ENCODE data around the gene PRKAG2. TPM values are rescaled to one million over a fixed set of nuclear protein-coding genes. Genes with fewer than 3 reads are reported as not detected.

PRKAG2 gene
- total RNA-seq, 1 experiment from 2014 or later = 10.9 TPM

DNA sequence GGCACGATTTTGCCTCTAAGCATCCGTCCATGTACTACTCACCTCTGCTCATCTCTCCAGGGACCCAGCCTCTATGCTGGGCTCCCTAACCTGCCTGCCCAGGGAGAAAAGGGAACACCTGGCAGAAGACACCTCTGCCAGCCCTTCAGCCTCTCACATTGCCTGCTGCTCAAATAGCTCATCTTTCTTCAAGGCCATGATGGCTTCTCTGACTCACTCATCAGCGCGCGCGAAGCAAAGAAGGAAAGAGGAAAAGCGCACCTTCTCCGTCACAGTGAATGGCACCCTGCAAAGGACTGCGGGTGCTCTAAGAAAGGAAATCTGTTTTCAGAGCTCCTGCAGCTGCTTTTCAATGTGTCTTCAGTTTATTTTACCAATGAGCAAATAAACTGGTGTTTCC, 174.0 kb downstream of the PRKAG2 start:
- Histone ChIP-seq H3K36me3 (no peaks in the 10 kb centered on the region), H3K27me3 (no peaks in the 10 kb centered on the region), H3K9me3 (replicated peaks) (no peaks in the 10 kb centered on the region), H3K4me1 (peaks cover 55% of the 10 kb centered on the region), H3K27ac (no peak overlapping the region), H3K4me3 (no peak overlapping the region)
- DNase-seq = no peak

DNA sequence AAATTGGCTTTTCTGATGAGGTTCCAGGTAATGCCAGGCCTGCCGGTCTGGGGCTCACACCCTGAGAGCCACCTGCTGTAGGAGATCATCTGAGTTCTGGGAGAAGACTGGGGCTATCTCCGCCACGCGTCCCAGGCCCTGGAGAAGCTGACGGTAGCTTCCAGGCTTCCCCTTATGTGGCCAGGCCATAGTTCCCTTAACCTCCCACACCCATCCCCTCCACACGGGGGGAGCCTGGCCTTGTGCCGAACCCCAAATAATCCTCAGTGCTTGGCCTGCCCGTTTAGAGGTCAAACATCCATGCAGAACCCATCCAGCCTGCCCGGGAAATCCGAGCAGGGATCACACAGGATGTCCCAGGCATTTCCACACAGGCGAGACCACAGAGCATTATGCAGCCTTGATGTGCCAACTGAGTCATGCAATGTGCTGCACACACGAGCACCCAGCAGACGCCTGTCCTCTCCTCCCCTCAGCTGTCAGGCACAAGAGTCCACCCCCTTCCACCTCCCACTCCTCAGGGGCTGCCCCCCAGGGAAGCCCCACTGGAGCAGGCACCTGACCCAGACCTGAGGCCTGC, 176.2 kb downstream of the PRKAG2 start:
- Histone ChIP-seq H3K27me3 (no peaks in the 10 kb centered on the region), H3K36me3 (no peaks in the 10 kb centered on the region), H3K4me1 (peaks cover 64% of the 10 kb centered on the region), H3K4me3 (no peak overlapping the region), H3K27ac (no peak overlapping the region), H3K9me3 (replicated peaks) (no peaks in the 10 kb centered on the region)
- peak in 1 of 2 experiments; percentile 45 for DNase-seq

DNA sequence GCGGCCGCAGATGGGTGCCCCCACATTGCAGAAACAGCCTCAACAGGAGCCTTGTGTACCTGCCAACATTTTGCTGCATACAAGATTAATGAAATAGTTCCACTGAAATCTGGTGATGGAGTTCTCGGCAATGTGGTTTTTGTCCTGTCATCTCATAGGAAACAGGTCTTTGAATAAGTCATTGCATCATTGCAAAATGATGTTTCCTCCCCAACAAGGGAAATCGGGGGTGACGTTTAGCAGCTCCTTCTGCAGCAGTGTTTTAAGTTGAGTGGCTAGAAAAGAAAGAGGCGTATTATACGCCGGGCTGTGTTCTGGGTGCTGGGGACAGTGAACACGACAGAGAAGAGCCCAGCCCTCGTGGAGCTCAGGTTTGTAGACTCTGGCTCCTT, 177.0 kb downstream of the PRKAG2 start:
- no peak overlapping the region for H3K4me3 ChIP-seq
- DNase-seq = no peak
- peaks cover 63% of the 10 kb centered on the region for H3K4me1 ChIP-seq
- H3K27ac ChIP-seq = no peak overlapping the region
- no peaks in the 10 kb centered on the region for H3K36me3 ChIP-seq
- no peaks in the 10 kb centered on the region for H3K9me3 ChIP-seq (replicated peaks)
- H3K27me3 ChIP-seq = no peaks in the 10 kb centered on the region

DNA sequence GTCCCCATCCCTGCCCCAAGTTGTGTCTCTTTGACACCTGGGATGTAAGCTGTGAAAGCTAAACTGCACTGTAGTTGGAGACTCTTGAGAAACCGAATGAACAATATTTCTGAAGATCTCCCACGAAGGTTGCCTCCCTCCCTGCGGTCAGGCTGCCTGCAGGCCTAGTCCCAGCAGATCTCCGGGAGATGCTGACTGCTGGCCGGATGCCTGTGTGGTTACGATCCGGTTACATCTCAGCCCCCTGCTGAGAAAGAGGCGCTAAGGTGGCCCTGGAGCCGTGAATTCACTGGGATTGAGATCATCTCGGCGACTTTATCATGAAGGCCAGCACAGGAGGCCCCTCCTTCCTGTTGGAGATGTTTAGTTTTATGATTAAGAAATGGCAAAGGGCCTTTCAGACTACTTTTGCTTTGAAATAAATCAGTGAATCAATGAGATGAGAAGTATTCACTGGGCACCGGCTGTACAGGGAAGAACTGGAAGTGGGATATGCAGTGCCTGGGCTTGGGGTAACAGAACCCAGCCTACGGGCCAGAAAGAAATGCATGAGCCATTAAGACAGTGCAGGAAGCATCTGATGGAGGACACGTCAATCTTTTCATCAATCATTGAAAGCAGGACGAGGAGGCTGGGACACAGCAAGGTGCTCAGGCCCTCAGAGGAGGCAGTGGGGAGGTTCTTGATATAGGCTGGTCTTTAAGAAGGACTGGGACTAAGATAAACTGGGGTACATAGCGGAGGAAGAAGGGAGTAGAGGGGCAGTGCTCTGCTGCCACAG, 177.6 kb downstream of the PRKAG2 start:
- no peaks in the 10 kb centered on the region for H3K9me3 ChIP-seq (replicated peaks)
- DNase-seq = peak; percentile 90 to 92
- H3K27ac ChIP-seq = peak overlapping the region; percentile 25; the same call in 1 of the 2 replicates
- no peaks in the 10 kb centered on the region for H3K36me3 ChIP-seq
- H3K4me1 ChIP-seq = peaks cover 60% of the 10 kb centered on the region
- no peak overlapping the region for H3K4me3 ChIP-seq
- no peaks in the 10 kb centered on the region for H3K27me3 ChIP-seq

DNA sequence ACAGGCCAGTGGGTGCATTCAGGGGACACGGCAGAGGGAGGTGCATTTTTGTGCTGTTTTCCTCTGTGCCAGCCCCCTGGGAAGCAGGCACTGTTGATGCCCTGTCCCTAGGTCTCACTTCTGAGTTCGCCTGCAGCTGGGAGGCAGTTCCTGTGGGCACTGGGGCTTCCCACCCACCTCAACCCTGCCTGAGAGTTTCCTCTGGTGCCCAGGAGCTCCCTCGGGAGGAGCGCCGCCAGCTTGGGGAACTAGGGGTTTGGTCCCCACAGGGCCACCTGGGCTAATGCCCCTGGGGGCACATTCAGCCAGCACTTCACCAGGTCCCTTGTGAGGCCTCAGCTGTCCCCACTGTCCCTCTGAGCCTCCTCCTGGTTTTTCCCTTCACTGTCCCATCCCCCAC, 179.0 kb downstream of the PRKAG2 start:
- Histone ChIP-seq H3K36me3 (no peaks in the 10 kb centered on the region), H3K27me3 (no peaks in the 10 kb centered on the region), H3K27ac (no peak overlapping the region), H3K9me3 (replicated peaks) (no peaks in the 10 kb centered on the region), H3K4me3 (no peak overlapping the region), H3K4me1 (peaks cover 60% of the 10 kb centered on the region)
- DNase-seq = no peak

DNA sequence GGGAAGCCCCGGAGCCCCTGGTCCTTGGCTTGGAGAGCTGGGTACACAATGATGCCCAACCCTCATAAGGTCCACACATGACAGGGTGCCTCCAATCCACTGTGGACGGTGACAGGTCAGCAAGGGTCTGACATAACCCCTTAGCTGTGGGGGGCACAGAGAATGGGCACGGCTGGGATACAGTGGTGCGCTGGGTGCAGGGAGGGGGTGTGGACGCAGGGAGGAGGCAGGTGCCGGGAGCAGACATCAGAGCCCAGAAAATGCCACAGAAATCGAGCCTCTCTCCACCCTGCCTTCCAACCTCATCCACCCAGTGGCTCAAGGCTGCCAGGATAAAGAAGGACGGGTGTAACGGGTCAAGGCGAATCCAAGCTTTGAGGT, 179.4 kb downstream of the PRKAG2 start:
- Histone ChIP-seq H3K9me3 (replicated peaks) (no peaks in the 10 kb centered on the region), H3K27ac (no peak overlapping the region), H3K4me1 (peaks cover 60% of the 10 kb centered on the region), H3K36me3 (no peaks in the 10 kb centered on the region), H3K27me3 (no peaks in the 10 kb centered on the region), H3K4me3 (no peak overlapping the region)
- DNase-seq = no peak

DNA sequence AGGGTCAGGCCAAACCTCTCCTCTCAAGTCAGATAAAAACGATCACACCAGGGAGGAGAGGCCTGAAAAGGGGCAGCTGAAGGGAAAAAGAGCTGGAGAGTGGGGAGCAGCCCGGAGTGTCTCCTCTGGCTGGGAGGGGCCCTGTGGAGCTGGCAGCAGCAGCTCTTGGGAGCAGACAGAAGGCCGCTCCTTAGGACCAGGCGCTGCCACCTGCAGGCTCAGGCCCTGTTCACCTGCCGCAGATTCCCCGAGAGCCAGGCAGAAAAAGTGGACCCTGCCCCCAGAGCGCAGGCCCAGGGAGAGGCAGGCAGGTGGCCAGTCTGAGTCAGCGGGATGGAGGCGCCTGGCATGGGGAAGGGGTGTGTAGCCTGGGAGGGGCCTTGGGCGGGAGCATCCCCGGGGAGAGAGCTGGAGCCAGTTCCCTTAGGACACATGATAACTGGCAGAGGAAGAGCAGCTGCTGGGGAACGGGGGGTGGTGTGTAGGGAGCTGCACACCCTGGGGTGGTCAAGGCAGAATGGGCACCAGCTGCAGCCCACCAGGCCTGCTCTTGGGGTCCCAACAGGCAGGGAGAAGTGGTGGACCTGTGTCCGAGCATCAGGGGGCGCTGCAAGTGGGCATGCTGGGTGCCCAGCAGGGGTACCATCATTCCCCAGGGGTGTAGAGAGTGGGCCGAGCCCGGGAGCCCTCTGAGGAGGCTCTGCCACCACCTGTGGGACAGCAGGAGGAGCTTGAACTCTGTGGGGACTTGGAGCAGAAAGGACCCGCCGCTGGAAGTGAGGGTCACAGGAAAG, 180.0 kb downstream of the PRKAG2 start:
- DNase-seq = peak; percentile 72 to 75
- H3K9me3 ChIP-seq (replicated peaks) = no peaks in the 10 kb centered on the region
- H3K4me1 ChIP-seq = peaks cover 60% of the 10 kb centered on the region
- no peak overlapping the region for H3K27ac ChIP-seq
- H3K36me3 ChIP-seq = no peaks in the 10 kb centered on the region
- no peaks in the 10 kb centered on the region for H3K27me3 ChIP-seq
- no peak overlapping the region for H3K4me3 ChIP-seq

DNA sequence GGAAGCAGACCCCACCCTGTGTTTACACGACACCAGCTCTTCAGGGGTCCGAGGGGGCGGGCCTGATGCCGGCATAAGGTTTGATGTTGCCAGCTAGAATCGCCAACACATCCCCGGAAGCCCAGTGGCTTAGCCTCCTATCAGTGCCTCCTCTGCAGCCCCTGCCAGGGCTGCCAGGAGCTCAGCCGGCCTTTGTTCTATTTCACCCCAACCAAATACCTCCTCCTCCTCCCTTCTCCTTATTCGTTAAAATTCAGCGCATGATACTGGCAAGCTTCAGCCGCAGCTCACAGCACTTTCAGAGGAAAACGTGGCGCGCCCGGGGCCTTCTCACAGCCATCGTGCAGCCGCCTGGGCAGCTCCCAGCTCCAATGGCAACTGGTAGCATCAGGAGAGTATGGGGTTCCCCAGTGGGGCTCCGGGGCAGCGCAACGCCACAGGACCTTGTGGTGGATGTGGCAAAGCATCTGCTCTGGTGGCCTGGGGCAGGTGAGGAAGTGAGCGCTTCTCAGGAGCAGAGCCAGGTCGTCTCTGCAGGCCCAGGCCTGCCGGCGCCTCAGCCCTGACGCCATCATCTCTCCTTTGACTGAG, 180.9 kb downstream of the PRKAG2 start:
- no peaks in the 10 kb centered on the region for H3K27me3 ChIP-seq
- no peak overlapping the region for H3K4me3 ChIP-seq
- no peaks in the 10 kb centered on the region for H3K36me3 ChIP-seq
- peaks cover 58% of the 10 kb centered on the region for H3K4me1 ChIP-seq
- no peak for DNase-seq
- H3K9me3 ChIP-seq (replicated peaks) = no peaks in the 10 kb centered on the region
- H3K27ac ChIP-seq = no peak overlapping the region

DNA sequence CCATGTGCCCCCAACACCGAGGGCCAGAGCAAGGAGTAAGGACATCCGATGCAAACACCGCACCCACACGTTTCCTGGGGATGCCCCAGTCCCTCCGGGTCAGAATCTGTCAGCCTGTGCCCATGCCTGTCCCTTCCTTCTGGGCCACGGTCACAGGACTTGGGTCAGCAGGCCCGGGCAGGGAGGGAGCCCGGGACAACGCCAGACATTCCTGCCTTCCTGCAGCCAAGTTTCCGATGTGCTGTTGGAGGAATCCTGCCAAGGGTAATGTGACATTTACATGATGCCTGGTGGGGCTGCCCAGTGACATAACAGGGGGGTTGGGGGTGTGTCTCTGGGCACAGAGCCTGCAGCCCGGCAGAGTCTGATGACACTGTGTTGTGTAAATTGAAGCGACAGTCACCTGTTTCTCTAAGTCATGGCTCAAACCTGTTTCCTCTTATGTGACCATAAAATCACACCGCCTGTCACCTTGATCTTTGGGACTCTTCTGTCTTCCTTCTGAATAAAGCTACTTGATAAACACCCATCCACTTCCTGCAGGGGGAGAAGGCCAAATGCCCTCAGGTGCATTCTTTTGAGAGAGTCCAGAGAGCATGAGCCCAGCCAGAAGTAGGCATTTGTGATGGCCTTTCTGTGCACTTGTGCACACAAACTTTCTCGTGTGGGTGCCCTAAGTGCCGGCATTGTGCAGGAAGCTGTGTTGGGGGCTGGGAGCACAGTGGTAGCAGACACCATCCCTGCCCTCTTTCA, 181.9 kb downstream of the PRKAG2 start:
- peak in 1 of 2 experiments; percentile 37 for DNase-seq
- no peak overlapping the region for H3K27ac ChIP-seq

DNA sequence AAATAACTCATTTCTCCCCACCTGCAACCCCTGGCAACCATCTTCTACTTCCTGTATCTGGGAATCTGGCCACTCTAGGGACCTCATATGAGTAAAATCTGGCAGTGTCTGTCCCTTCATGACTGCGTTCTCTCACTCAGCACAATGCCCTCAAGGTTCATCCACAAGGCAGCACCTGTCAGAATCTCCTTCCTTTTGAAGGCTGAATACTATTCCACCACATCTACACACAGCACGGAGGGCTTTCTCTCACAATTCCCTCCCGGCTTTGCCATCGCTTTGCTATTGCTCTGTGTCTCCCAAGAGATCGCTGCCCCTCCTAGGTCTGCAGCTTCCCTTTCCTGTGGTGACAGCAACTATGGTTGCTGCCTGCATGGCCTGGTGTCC, 182.5 kb downstream of the PRKAG2 start:
- H3K27ac ChIP-seq = no peak overlapping the region
- peaks cover 41% of the 10 kb centered on the region for H3K4me1 ChIP-seq
- DNase-seq = no peak
- no peaks in the 10 kb centered on the region for H3K36me3 ChIP-seq
- H3K4me3 ChIP-seq = no peak overlapping the region
- no peaks in the 10 kb centered on the region for H3K27me3 ChIP-seq
- no peaks in the 10 kb centered on the region for H3K9me3 ChIP-seq (replicated peaks)

More for the DNA sequence above, 181.9 kb downstream of the PRKAG2 start:
- Histone ChIP-seq H3K4me3 (no peak overlapping the region), H3K9me3 (replicated peaks) (no peaks in the 10 kb centered on the region), H3K27me3 (no peaks in the 10 kb centered on the region), H3K4me1 (peaks cover 47% of the 10 kb centered on the region), H3K36me3 (no peaks in the 10 kb centered on the region)

DNA sequence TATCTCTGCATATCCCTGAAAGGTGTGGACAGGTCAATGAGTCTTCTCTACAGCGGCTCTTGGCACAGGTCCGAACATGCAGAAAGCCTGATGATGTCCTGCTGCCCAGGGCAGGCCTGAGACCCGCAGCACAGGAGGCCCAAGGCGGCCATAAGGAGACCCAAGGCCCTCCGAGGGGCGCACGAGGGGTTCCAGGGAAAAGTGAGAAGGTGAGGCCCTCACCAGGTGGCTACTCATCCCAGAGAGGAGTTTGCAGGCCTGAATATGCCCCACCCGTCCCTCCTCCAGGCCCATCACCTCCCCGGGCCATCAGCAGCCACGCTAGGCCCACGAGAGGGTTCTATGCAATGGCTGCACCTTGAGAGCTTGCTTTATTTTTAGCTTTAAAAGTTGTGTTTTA, 183.8 kb downstream of the PRKAG2 start:
- Histone ChIP-seq H3K9me3 (replicated peaks) (no peaks in the 10 kb centered on the region), H3K4me3 (no peak overlapping the region), H3K36me3 (no peaks in the 10 kb centered on the region), H3K27ac (no peak overlapping the region), H3K27me3 (no peaks in the 10 kb centered on the region), H3K4me1 (peaks cover 37% of the 10 kb centered on the region)
- no peak for DNase-seq

DNA sequence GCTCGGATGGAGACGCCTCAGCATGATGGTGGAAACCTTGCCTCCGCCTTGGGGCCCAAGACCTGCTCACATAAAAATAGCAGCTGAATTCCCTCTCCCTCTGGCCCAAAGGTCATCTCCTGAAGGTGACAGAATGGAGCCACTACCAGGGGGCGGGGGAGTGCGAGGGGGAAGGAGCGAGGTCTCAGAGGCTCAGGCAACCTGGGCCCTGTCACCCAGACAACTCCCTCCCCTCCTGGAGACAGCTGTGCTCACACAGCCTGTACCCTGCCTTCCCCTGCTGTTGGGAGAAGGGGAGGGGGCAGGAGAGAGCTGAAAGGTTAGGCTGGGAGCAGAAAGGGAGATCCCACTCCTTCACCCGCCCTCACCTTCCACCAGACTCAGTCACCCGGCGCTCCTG, 184.2 kb downstream of the PRKAG2 start:
- no peak overlapping the region for H3K4me3 ChIP-seq
- no peaks in the 10 kb centered on the region for H3K27me3 ChIP-seq
- no peaks in the 10 kb centered on the region for H3K36me3 ChIP-seq
- H3K4me1 ChIP-seq = peaks cover 37% of the 10 kb centered on the region
- DNase-seq = no peak
- H3K9me3 ChIP-seq (replicated peaks) = no peaks in the 10 kb centered on the region
- no peak overlapping the region for H3K27ac ChIP-seq

DNA sequence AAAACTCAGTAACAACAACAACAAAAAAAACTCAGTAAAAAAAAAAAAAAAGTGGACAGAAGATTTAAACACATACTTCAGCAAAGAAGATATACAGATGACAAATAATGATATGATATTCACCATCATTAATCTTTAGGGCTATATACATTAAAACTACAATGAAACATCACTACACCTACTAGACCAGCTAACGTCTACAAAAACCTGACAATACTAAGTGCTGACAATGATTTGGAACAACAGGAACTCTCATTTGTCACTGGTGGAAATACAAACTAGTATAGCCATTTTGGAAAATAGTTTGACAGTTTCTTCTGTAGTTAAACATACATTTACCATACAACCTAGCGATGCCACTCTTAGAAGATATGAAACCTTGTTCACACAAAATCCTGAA, 185.5 kb downstream of the PRKAG2 start:
- Histone ChIP-seq H3K27ac (no peak overlapping the region), H3K27me3 (no peaks in the 10 kb centered on the region), H3K4me3 (no peak overlapping the region), H3K9me3 (replicated peaks) (no peaks in the 10 kb centered on the region), H3K4me1 (peaks cover 37% of the 10 kb centered on the region), H3K36me3 (no peaks in the 10 kb centered on the region)
- DNase-seq = no peak

DNA sequence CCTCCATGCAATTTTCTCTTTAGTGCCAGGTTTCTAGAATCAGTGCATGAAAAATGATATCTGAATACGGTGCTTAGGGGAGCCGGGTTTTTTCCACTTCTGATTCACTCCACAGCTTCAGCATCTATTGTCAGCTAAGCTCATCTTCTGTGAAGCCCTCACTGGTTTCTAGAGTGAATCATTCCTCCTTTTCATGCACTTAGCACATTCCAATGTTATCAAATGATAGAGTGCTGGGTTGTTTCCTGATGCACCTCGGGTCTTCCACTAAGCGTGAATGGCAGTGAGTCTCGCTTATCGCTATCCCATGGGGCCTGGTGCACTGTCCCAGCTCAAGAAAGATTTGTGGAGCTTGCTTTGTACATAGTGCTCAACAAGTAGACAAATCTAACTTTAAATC, 186.3 kb downstream of the PRKAG2 start:
- H3K4me1 ChIP-seq = peaks cover 34% of the 10 kb centered on the region

More for the DNA sequence above, 186.3 kb downstream of the PRKAG2 start:
- no peak for DNase-seq
- Histone ChIP-seq H3K36me3 (no peaks in the 10 kb centered on the region), H3K9me3 (replicated peaks) (no peaks in the 10 kb centered on the region), H3K27me3 (no peaks in the 10 kb centered on the region), H3K27ac (no peak overlapping the region), H3K4me3 (no peak overlapping the region)

Data from SJCRH30 (cell line).